Stimulated activated CD8-positive, alpha-beta memory T cell treated with anti-CD3 and anti-CD28 coated beads, Interleukin-7, amount 100 ng/mL, for 1 hour (primary cell): ENCODE results near the gene LNP1.
"Not testable (repeated sequence)": the region's sequence is repeated elsewhere in the genome, so short reads cannot be mapped to it uniquely, and the experiment has no call there.

Experiments
- DNase-seq, 2 donors: peaks; one replicate each; pipeline ENCODE4 v3.0.0-alpha.2; 2020; ENCODE audit warnings: low read depth in 2 of 2

LNP1 gene

DNA sequence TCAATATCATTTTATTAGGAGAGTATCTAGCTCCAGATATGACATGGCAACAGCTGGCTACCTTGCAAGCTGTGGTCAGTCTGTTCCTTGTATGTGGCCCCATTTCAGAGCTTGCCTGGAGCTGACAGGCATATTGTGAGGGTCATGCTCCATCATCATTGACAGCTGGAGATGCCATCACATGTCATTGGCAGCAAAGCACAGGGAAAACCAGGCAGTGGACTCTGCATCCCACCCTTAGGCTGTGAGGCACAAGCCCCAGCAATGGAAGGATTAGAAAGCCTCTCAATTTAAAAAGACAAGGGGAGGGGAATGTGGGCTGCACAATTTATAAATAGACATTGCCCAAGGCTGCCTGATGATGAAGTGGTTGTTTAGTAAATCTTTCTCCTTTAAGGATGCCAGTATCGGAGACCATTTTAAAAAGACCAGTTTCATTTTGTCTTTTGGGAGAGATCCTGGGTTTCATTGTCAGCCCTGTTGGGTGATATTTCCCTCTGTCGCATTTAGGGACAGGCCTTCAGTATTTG is 27.9 kb downstream of the LNP1 start:
- no peak for DNase-seq

DNA sequence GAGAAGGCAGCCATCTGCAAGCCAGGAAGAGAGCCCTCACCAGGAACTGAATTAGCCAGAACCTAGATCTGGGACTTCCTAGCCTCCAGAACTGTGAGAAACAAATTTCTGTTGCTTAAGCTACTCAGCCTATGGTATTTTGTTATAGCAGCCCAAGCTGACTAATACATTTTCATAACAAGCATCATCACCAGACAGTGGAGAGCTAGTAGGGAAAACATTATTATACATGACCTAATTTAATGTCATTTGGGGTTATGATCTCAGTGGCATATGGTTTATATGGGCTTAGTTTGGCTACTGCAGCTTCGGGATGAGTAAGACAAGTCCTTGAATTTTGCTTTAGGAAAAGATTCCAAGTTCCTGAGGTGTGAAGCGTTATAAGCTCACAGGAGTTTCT is 35.6 kb downstream of the LNP1 start:
- DNase-seq: no peak

DNA sequence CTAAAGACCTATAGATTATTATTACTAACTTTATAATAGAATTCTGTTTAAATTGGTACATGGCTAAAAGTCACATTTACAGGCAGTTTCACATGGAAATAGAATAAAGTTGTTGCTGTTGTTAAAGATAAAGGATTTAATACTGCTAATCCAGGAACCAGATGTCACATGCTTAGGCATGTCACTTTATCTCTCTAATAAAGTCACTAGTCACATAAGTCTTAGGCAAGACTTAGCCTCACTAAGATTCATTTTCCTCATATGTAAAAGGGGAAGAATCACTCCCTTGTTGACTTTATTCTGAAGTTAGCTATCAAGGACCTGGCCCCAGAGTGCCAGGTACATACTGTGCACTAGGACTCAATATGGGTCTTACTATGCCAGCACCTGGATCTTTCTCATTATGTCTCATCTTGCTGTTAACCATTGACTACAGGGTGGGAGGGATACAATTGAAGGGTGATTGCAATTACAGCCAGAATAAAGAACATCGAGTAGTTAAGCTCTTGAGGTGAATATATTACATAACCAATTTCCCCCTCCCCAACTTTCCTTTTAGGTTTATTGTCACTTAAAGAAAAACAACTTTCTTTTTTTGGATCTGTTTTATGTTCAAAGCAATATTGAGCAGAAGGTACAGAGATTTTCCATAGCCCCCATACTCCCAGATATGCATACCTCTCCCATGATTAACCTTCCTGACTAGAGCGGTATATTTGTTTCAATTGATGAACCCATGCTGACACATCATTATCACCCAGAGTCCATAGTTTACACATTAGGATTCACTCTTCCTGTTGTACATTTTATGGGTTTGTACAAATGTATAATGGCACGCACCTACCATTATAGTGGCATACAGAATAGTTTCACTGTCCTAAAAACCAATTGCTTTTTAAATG is 36.6 kb downstream of the LNP1 start:
- DNase-seq: no peak

DNA sequence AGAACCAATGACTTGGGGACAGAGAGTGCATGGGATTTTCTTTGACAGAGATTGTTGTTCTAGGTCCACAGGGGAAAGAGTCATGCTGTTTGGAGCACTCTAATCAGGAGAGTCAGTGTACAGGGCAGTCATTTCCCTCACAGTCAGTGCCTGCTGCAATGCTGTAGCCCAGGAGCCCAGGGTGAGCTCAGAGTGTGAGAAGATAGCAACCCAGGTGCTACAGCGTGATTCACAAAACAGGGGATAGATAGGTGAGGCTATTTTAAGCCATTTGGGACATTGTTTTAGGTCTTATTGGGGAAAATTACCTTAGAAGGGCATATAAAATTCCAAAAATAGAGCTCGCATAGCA is 37.3 kb downstream of the LNP1 start:
- no peak for DNase-seq

DNA sequence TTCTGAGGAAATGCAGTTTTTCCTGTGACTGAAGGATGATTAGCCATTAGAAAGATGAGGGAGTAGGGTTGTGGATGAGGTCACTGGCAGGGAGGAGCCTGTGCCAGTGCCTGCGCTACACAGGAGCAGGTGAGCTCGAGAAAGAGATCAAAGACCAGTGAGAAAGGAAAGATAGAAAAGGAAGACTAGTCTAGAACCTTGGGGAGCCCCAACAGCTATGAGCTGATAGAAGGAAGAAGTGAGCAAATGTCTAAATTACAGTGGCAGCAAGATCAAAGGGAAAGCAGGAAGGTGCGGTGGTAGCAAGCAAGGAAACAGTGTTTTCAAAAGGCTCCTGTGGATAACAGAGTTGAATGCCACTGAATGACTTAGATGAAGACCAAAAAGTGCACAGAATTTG is 39.6 kb downstream of the LNP1 start:
- DNase-seq: no peak

DNA sequence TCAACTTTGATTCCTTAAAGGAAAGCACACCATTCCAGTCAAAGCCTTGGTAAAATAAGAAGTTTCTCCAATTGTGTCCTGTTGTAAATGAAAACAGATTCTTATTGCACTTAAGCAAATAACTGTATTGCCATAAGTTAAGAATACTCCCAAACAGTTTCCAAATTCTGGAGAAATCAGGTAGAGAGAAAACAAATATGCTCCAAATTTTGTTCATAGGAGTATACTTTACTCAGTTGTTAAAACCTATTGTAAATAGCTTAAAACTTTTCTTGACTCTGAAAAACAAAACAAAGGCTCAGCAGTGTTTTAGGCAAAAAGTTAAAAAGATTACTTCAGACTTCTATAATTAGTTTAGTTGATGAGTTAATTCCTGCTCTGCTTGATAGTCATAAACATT is 42.4 kb downstream of the LNP1 start:
- no peak for DNase-seq

DNA sequence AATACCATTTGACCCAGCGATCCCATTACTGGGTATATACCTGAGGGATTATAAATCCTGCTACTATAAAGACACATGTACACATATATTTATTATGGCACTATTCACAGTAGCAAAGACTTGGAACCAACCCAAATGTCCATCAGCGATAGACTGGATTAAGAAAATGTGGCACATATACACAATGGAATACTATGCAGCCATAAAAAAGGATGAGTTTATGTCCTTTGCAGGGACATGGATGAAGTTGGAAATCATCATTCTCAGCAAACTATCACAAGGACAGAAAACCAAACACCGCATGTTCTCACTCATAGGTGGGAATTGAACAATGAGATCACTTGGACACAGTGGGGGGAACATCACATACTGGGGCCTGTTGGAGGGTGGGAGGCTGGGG is 45.7 kb downstream of the LNP1 start:
- DNase-seq: not testable (repeated sequence)

DNA sequence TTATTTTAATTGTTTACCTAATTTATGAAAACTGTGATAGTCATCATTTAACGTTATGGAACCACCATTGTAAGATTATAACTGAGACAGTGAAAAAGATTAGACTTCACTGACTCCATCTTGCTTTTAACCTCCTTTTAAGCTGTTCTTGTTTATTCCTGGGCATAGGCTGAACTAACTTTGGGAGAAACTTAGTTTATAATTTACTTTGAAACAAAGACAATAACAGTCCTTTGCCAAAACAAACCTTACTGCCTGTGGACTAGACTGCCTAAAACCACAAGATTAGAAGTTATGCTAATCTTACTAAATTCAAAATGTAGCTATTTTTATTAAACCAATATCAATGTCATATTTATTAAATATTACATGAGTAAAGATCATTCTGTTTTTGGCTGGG is 46.7 kb downstream of the LNP1 start:
- no peak for DNase-seq

DNA sequence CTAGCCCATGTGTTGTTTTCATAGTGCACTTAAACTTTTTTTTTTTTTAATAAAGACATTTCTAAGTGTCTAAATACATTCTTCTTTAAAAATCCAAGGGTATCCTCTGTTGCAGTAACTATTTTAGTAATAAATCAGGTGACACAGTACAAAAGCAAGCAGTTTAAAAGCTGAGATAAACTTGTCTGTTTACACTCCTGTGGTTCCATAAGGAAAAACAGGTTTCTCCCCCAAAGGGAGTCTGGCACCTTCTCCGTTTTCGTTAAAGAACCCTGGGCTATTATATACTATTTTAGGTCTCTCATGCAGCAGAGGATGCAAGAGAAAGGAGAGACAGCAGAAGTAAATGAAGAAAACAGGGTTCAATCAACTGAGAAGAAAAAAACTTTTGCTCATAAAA is 47.9 kb downstream of the LNP1 start:
- no peak for DNase-seq

DNA sequence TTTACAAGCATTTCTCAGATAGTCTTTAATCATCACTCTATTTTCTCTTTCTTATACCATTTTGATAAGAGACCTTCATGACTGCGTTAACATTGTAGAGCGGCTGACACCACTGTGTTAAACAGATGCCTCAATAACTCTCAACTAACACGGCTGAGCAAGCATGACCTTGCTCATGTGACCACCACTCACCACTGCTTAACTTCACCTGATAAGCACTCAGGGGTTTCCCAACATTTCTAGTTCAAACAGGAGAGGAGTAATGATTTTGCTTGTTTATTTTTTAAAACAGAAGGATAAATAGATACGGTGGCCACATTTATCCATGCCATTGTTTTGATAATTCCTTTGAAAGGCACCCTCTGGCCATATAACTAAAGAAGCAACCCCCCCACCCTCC is 53.3 kb downstream of the LNP1 start:
- no peak for DNase-seq

DNA sequence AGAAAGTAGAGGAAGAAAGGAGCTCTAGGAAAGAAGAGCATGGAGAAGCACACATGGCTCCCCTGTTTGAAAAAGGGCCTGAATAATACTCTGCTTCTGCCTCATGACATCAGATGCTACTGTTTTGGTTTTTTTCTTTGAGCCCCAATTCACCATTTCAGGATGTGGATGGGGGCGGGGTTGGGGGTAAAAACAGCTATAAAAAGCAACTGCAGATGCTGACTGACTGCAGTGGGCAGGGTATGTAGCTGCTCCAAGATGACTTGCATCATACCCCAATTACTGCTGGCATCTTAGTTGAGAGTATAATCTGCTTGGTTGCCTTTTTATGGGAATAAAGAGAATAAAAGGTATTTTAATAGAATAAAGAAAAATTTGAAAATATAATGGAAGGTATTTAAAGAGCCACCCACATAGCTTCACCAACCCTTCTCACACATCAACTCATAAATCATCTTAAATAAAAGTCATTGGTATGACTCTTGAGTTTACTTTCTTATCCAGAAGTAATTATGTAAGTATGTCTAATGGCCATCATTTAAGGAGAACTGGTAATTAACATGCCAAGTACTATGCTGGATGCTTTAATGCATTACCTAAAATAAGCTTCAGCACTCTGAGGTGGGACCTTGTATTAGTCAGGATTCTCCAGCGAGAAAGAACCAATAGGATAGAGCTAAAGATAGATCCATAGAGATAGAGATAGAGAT is 54.7 kb downstream of the LNP1 start:
- no peak for DNase-seq

DNA sequence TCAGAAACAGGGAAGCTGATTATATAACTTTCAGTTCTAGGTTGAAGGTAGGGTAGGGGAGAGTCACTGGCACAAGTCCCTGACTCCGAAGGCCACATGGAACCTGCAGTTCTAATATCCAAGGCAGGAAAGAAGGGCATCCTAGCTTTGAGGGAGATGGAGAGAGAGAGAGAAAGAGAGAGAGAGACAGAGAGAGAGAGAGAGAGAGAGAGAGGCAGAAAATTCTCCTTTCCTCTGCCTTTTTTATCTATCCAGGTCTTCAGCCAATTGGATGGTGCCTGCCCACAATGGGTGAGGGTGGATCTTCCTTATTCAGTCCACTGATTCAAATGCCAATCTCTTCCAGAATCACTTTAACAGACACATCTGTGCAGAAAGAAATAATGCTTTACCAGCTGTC is 55.4 kb downstream of the LNP1 start:
- DNase-seq: no peak

DNA sequence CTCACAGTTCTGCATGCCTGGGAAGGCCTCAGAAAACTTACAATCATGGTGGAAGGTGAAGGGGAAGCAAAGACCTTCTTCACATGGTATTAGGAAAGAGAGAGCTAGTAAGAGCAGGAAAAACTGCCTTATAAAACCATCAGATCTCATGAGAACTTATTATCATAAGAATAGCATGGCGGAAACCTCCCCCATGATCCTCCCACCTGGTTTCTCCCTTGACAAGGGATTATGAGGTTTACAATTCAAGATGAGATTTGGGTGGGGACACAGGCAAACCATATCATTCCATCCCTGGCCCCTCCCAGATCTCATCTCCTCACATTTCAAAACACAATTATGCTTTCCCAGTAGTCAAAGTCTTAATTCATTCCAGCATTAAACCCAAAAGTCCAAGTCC is 56.5 kb downstream of the LNP1 start:
- no peak for DNase-seq

DNA sequence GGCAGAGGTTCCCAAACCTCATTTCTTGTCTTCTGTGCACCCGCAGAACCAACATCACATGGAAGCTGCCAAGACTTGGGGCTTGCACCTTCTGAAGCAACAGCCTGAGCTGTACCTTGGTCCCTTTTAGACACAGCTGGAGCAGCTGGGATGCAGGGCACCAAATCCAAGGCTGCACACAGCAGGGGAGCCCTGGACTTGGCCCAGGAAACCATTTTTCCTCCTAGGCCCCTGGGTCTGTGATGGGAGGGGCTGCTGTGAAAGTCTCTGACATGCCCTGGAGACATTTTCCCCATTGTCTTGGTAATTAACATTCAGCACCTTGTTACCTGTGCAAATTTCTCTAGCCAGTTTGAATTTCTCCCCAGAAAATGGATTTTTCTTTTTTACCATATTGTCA is 57.5 kb downstream of the LNP1 start:
- DNase-seq: no peak

DNA sequence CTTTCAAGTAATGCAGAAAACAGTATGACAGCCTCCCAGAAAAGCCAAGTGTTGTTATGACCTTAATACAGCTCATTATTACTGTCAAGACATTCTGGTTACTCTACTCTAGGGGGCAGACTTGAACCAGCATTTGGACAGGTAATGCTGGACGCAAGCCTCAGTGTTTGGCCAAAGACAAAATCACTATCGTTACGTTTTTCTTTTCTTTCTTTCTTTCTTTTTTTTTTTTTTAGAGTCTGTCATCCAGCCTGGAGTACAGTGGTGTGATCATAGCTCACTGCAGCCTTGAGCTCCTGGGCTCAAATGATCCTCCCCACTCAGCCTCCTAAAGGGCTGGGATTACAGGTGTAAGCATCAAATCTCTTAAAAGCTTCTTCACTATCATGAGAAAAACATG is 61.7 kb downstream of the LNP1 start:
- DNase-seq: no peak

DNA sequence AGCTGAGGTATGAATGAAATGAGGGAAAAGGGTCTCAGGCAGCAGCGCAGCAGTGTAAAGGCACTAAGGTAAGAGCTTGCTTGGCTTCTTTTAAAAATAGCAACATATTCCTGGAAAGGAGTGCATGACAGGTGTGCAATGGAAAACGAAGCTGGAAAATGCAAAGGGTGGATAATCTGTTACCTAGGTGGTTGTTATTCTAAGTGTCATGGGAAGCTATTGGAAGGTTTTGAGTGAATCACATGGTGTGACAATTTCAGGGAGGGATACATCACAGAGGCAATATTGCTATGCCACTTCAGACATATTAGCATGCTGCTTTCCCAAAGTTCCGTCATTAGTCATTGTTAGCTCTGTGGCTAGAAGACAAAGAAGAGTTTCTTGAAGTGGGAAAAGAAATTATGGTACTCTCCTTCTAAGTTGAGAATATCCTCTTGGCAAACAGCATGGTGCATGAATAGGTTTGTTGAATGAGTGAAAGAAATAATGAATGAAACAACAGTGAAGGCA is 62.4 kb downstream of the LNP1 start:
- DNase-seq: no peak

DNA sequence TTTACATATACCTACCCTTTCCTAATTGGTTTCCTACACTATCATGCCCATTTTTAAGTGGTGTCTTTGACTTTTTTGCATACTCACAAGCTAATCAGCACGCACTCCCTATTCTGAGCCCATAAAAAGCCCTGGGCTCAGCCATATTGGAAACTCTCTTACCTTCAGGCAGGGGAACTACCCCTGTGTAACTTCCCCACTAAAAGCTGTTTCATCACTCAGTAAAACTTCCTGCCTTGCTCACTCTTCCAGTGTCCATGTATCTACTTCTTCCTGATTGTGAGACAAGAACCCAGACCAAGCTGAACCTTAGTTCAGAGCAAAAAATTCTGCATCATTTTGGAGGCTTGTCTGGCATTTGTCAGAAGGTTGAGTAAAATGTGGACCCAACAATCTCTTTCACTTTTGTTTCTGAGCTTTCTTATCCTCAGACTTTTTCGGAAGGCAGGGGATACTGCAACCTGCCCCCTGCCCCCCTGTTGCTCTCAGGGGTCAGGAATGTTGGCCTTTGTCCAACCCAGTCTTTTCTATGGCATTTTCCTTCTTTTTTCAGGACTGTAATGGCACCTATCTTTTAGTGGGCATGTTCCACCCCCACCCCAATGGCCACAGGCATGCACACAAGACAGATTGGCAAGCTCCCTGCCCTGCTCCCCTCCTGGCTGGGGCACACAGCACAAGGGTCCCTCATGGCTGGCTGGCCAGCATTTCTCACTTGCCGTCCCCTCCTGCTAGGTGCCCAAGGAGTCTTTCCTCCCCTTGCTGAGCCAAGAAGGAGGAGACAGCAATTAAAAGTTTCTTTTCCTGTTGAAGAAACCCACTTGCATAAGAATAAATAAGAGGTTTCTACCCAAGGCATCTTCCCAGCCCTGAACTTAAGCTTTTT is 64.8 kb downstream of the LNP1 start:
- no peak for DNase-seq

DNA sequence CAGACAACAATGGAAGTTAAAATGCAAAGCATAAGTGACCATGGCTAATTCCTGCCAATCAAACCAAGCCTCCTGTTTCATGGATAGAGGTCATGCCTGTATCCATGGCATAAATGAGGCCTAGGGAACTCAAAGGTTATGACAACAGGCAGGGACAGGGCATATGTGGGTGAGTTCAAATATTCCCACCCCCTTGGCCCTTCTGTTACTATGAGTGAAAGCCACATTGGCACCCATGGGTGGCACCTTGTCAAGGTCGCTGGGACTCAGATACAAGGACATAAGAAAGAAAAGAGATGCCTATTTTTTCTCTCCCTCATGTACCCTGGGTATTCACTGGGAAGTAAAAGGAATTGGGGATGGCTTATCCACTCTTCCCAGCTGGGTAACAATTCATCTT is 65.8 kb downstream of the LNP1 start:
- no peak for DNase-seq

DNA sequence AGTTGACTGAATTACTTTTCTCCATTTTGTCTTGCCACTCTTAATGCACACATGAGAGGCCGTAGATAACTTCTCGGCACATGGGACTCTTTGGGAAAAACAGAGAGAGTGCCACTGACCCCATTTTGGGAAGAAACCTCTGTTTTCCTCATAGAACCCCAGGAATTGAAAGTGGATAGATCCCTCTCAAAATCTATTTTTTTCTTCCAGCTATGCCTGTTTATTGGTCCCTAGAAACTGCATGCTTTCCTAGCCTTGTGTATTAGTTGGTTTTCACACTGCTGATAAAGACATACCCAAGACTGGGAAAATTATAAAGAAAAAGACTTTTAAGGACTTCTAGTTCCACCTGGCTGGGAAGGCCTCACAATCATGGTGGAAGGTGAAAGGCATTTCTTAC is 67.3 kb downstream of the LNP1 start:
- DNase-seq: no peak

DNA sequence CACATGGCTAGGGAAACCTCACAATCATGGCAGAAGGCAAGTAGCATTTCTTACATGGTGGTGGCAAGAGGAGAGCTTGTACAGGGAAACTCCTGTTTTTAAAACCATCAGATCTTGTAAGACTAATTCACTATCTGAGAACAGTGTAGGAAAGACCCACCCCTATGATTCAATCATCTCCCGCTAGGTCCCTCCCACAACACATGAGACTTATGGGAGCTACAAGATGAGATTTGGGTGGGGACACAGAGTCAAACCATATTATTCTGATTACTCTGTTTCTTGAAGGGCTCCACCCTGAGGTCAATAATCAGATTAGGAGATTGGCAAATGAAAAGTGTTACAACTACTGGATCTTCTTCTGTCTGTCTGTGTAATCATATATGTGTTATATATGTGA is 69.6 kb downstream of the LNP1 start:
- no peak for DNase-seq

DNA sequence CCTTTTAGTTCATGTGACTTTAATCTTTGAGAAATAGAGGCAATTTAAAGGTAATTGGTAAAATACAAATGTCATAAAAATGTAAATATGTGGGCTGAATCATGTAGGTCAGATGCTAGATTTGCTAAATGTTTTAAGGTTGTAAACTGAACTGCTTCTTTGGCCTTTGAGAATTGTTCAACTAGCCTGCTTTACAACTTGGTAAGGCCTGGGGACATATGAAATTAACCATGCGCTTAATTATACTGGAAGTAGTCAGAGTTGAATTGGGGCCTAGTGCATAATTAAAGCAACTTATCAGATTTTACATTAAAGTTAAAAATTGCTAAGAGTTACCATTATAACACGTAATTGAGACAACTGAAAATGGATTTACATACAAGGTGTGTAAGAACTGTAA is 70.1 kb downstream of the LNP1 start:
- no peak for DNase-seq

DNA sequence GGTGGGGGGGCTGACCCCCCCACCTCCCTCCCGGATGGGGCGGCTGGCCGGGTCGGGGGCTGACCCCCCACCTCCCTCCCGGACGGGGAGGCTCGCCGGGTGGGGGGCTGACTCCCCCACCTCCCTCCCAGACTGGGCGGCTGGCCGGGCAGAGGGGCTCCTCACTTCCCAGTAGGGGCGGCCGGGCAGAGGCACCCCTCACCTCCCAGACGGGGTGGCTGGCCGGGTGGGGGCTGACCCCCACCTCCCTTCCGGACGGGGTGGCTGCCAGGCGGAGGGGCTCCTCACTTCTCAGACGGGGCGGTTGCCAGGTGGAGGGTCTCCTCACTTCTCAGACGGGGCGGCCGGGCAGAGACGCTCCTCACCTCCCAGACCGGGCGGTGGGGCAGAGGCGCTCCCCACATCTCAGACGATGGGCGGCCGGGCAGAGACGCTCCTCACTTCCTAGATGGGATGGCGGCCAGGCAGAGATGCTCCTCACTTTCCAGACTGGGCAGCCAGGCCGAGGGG is 76.6 kb downstream of the LNP1 start:
- DNase-seq: not testable (repeated sequence)
